SW 1271 (cell line): ENCODE measurements around the gene DHX34.
A peak's percentile ranks its signal among the peaks of the same experiment; 100 is the strongest.
"Not testable (repeated sequence)": the region's sequence is repeated elsewhere in the genome, so short reads cannot be mapped to it uniquely, and the experiment has no call there.

Experiments used
- DNase-seq, 2 experiments: peaks; one replicate each; lab custom pipeline; 2025; lab: John Stamatoyannopoulos, UW

DHX34 gene

GRCh38 chr19:47390533-47391488, 41.7 kb downstream of the DHX34 start:
- DNase-seq = no peak

- DNase-seq = peak in 1 of 2 experiments; percentile 64
These were observed 42.6 kb downstream of the DHX34 start for GRCh38 chr19:47391510-47392223.

GRCh38 chr19:47398707-47399597, 49.8 kb downstream of the DHX34 start:
- DNase-seq = no peak

- DNase-seq = no peak
These were observed 53.4 kb downstream of the DHX34 start for GRCh38 chr19:47402504-47402903.

- DNase-seq = no peak
These were observed 55.5 kb downstream of the DHX34 start for GRCh38 chr19:47404334-47405196.

- no peak for DNase-seq
These were observed 56.1 kb downstream of the DHX34 start for GRCh38 chr19:47405197-47405550.

GRCh38 chr19:47405854-47406417, 56.8 kb downstream of the DHX34 start:
- DNase-seq = no peak

- DNase-seq = no peak
These were observed 57.7 kb downstream of the DHX34 start for GRCh38 chr19:47406711-47407416.

- DNase-seq = no peak
These were observed 58.3 kb downstream of the DHX34 start for GRCh38 chr19:47407417-47407774.

- no peak for DNase-seq
These were observed 59.2 kb downstream of the DHX34 start for GRCh38 chr19:47408156-47408938.

GRCh38 chr19:47411101-47411500, 62.0 kb downstream of the DHX34 start:
- DNase-seq = no peak

GRCh38 chr19:47411696-47412095, 62.6 kb downstream of the DHX34 start:
- DNase-seq = not testable (repeated sequence)

GRCh38 chr19:47413941-47414340, 64.8 kb downstream of the DHX34 start:
- DNase-seq = no peak

- DNase-seq = no peak
These were observed 65.4 kb downstream of the DHX34 start for GRCh38 chr19:47414469-47414868.

GRCh38 chr19:47415953-47416642, 67.0 kb downstream of the DHX34 start:
- no peak for DNase-seq

GRCh38 chr19:47416643-47416985, 67.5 kb downstream of the DHX34 start:
- DNase-seq = no peak

- no peak for DNase-seq
These were observed 68.1 kb downstream of the DHX34 start for GRCh38 chr19:47417107-47417745.
